ENCODE results near the gene CCDC92B.

The CCDC92B gene

DNA sequence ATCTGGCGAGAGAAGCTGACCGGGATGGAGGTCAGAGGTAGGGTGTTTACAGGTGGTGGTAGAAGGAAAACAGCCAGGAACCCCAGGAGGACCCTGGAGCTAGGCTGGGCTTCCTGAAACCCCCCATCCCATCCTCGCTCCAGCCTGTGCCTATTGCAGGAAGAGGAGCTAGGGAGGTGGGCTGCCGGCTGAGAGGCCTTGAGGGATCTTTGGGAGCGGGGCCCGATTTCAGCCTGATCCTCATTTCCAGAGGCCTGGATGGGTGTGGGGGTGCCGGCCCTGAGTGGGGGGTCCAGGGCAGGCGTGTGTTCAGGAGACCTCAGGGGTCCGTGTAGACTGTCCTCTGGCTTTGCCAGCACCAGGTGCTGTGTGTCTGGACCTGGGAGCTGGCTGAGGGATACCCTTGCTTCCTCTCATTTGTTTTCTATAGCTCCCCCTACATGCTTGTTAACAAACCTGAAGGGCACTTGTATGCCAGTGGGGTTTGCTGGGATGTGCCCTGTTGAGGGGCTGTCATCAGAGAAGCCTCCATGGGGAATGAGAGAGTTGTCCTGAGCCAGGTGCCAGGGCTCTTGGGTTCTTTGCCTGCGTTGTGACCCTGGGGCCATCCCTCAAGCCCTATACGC, 27.9 kb upstream of the CCDC92B start:
- TF ChIP-seq, protein P1, sequence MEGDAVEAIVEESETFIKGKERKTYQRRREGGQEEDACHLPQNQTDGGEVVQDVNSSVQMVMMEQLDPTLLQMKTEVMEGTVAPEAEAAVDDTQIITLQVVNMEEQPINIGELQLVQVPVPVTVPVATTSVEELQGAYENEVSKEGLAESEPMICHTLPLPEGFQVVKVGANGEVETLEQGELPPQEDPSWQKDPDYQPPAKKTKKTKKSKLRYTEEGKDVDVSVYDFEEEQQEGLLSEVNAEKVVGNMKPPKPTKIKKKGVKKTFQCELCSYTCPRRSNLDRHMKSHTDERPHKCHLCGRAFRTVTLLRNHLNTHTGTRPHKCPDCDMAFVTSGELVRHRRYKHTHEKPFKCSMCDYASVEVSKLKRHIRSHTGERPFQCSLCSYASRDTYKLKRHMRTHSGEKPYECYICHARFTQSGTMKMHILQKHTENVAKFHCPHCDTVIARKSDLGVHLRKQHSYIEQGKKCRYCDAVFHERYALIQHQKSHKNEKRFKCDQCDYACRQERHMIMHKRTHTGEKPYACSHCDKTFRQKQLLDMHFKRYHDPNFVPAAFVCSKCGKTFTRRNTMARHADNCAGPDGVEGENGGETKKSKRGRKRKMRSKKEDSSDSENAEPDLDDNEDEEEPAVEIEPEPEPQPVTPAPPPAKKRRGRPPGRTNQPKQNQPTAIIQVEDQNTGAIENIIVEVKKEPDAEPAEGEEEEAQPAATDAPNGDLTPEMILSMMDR (conservative IDR thresholded peaks at IDR 0.05; ENCODE audit: low read depth, low read length), result no peak
- H3K4me3 ChIP-seq (ENCODE audit: low read length), result peak overlapping the region; percentile 25
- DNase-seq (ENCODE audit: low read depth), result no peak

DNA sequence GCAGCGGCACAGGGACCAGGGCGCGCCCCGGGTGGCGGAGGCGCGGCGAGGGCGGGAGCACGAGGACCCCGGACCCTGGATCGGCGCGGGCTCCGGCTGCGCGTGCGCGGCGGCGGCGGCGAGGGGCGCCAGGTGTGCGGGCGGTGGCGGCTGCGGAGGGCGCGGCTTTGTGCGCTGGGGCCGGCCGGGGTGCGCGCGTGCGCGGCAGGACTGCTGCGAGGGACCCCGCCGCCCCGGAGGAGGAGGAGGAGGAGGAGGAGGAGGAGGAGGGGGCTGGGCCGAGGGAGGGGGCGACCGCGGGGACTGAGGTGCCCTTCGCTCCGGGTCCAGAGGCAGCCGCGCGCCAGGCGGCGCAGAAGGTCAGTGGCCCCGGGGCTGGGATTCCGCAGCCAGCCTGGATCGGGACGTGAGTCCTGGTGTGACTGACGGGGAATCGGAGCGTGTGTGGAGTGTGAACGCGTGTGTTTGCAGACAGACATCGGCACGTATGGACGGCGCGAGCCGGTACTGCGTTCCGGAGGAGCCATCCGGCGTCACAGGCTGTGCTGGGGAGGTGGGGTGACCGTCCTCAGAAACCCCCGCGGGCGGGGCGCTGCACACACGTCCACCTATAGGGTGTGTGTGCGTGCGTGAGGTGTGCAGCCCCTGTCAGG, 27.3 kb upstream of the CCDC92B start:
- TF ChIP-seq, protein P1 (conservative IDR thresholded peaks at IDR 0.05; ENCODE audit: low read depth, low read length), result no peak
- peak overlapping the region; percentile 25 for H3K4me3 ChIP-seq (ENCODE audit: low read length)
- no peak for DNase-seq (ENCODE audit: low read depth)

DNA sequence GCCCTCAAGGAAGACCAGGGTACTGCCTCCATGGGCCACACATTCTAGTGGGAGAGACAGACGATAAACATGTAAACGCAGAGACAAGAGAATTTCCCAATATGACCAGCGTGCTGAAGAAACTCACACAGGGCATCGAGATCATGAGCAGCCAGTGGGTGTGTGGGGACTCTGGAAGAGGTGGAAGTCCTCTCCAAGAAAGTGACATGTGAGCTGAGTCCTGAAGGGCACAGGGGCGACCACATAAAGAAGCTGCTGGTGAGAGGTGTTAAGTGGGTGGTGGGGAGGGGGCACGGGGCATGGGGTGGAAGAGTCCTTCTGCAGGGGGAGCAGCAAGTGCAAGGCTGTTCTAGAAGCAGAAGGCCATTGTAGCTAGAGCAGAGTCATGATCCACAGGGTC, 25.8 kb upstream of the CCDC92B start:
- no peak overlapping the region for H3K4me3 ChIP-seq (ENCODE audit: low read length)
- no peak for DNase-seq (ENCODE audit: low read depth)
- TF ChIP-seq, protein P1 (conservative IDR thresholded peaks at IDR 0.05; ENCODE audit: low read depth, low read length), result no peak

DNA sequence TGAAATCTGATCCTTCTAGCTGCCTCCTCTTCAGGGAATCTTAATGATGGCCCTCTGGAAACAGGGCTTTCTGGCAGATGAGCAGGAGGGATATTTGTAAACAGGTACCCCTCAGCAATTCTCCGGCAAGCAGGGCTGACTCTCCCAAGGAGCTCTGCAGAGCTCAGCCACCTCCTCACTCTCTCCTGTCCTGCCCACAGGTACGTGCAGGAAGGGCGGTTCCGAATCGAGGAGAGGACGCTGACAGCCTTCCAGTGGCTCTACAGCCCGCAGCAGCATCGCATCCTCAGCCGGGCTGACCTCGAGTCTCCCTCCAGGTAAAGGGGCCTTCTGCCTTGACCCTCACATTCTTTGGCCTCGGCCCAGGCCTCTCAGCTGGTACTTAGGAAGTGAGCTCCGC, 20.7 kb upstream of the CCDC92B start:
- H3K4me3 ChIP-seq (ENCODE audit: low read length), result no peak overlapping the region
- TF ChIP-seq, protein P1 (conservative IDR thresholded peaks at IDR 0.05; ENCODE audit: low read depth, low read length), result no peak
- DNase-seq (ENCODE audit: low read depth), result no peak

DNA sequence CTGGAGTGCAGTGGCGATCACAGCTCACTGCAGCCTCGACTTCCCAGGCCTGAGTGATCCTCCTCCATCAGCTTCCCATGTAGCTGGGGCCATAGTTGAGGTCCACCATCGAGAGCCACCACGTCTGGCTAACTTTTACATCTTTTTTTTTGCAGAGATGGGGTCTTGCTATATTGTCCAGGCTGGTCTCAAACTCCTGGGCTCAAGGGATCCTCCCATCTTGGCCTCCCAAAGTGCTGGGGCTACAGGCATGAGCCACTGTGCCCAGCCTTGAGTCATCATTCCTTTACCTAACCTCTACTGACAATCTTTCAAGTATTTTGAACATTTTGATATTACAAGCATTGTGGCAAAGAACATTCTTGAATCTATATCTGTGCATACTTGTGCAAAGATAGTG, 9.4 kb upstream of the CCDC92B start:
- no peak overlapping the region for H3K4me3 ChIP-seq (ENCODE audit: low read length)
- no peak for DNase-seq (ENCODE audit: low read depth)
- TF ChIP-seq, protein P1 (conservative IDR thresholded peaks at IDR 0.05; ENCODE audit: low read depth, low read length), result no peak

DNA sequence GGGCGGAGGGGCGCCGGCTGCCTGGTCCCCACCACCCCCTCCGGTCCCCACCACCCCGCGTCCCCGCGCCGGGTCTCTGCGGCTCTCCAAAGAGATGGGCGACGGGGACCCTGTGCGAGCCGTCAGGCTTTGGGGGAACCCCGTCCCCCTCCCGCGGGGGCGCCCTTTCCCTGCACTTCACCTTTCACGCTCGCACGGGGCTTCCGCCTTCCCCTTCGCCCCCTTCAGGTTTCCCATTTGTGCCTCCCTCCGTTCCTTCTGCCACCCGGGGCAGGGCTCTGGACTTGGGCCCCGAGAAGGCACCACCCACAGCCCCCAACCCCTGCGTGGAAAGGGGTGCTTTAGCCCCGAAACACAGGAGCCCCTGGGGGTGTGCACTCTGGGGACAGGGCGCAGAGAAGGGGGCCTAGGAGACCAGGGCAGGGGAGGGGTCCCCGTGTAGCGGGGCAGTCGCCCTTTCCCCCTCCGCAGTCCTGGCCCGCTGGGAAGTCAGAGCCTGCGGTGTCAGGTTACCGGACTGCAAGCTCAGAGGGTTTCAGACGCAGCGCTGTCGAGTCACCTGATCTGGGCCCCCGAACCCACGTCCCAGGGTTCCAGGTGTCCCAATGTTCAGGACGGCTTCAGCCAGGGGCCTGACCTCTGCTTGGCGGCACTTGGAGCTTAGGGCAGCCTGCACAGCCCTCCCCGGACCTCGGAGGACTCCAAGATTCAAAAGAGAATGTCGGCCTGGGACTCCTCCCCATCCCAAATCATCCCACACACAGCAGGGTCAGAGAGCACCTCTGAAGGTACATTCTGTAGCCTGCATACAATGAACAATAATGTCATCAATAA, 6.7 kb upstream of the CCDC92B start:
- peak overlapping the region; percentile 20 for H3K4me3 ChIP-seq (ENCODE audit: low read length)
- TF ChIP-seq, protein P1 (conservative IDR thresholded peaks at IDR 0.05; ENCODE audit: low read depth, low read length), result no peak
- DNase-seq (ENCODE audit: low read depth), result no peak

Data from retinal pigment epithelial cell (primary cell).